HL-60 (cell line): Measurements from ENCODE around the gene ATE1.

Experiments
- DNase-seq, 2 experiments: peaks; one replicate each; pipeline ENCODE4 v3.0.0-alpha.2; 2010 to 2020; ENCODE audit warnings: low read depth in 1 of 2, low spot score in 1 of 2
- H3K27ac ChIP-seq: fragments of 250-450 bp; sonication (Bioruptor Pico); replicated peaks from 2 replicates; pipeline ENCODE4 v1.5.1; 2020; ENCODE audit warnings: mild to moderate bottlenecking, moderate library complexity
- H3K27me3 ChIP-seq: fragments of 250-450 bp; sonication (Bioruptor Pico); 2 replicates; pipeline ENCODE4 v1.5.1; 2021; ENCODE audit warnings: mild to moderate bottlenecking, moderate library complexity; ENCODE audit not compliant: insufficient read depth, poor library complexity, severe bottlenecking
- H3K4me3 ChIP-seq: replicated peaks from 2 replicates; pipeline ENCODE4 v1.5.1; 2011; ENCODE audit warnings: mild to moderate bottlenecking, control low read depth, low read length; ENCODE audit not compliant: insufficient read depth
- CTCF ChIP-seq: IDR thresholded peaks from one replicate; pipeline ENCODE4 v1.5.1; 2011; ENCODE audit warnings: low read length, control low read depth, inconsistent platforms; ENCODE audit not compliant: insufficient read depth
- GABPA ChIP-seq: IDR thresholded peaks from 2 replicates; pipeline ENCODE4 v1.6.1; 2012; ENCODE audit warnings: low read depth
- POLR2AphosphoS5 ChIP-seq: IDR thresholded peaks from 2 replicates; pipeline ENCODE4 v1.6.1; 2012; ENCODE audit warnings: low read depth
- REST ChIP-seq: IDR thresholded peaks from 2 replicates; pipeline ENCODE4 v1.6.1; 2012; ENCODE audit warnings: low read depth; ENCODE audit not compliant: insufficient replicate concordance
- SPI1 ChIP-seq: IDR thresholded peaks from 2 replicates; pipeline ENCODE4 v1.6.1; 2012; ENCODE audit warnings: low read depth, mild to moderate bottlenecking, borderline replicate concordance

ATE1 gene

GRCh38 chr10:121774813-121775212 is 153.0 kb downstream of the ATE1 start:
- H3K27ac ChIP-seq: no peak overlapping the region
- TF ChIP-seq REST (no peak), CTCF (no peak), SPI1 (no peak), GABPA (no peak), POLR2AphosphoS5 (no peak)
- H3K4me3 ChIP-seq: no peak overlapping the region
- no peaks in the 10 kb centered on the region for H3K27me3 ChIP-seq
- DNase-seq: no peak

- Histone ChIP-seq H3K4me3 (no peak overlapping the region), H3K27me3 (no peaks in the 10 kb centered on the region), H3K27ac (no peak overlapping the region)
- TF ChIP-seq REST: no peak
- no peak for TF ChIP-seq SPI1
- TF ChIP-seq CTCF: no peak
- no peak for TF ChIP-seq POLR2AphosphoS5
- no peak for TF ChIP-seq GABPA
- no peak for DNase-seq
Measured at GRCh38 chr10:121774404-121774803, 153.4 kb downstream of the ATE1 start.

- Histone ChIP-seq H3K27ac (no peak overlapping the region), H3K27me3 (no peaks in the 10 kb centered on the region), H3K4me3 (no peak overlapping the region)
- TF ChIP-seq SPI1: no peak
- TF ChIP-seq CTCF: no peak
- TF ChIP-seq REST: no peak
- no peak for TF ChIP-seq GABPA
- no peak for TF ChIP-seq POLR2AphosphoS5
- no peak for DNase-seq
Measured at GRCh38 chr10:121772884-121773283, 154.9 kb downstream of the ATE1 start.
